Lung (tissue), 12 donors: ENCODE data around the gene GRIK2. TPM values are rescaled to one million over a fixed set of nuclear protein-coding genes. Genes with fewer than 3 reads are reported as not detected.
"Not testable (repeated sequence)": the region's sequence is repeated elsewhere in the genome, so short reads cannot be mapped to it uniquely, and the experiment has no call there.

Experiments used
- ATAC-seq: fragments of 200-7000 bp; cut with Tn5 transposase; one replicate; pipeline ENCODE4 v1.9.1; 2020; ENCODE audit warnings: moderate number of reproducible peaks; ENCODE audit not compliant: insufficient read depth, low FRiP score
- DNase-seq, 3 donors: peaks; one replicate each; pipeline ENCODE4 v3.0.0-alpha.2; 2013 to 2017
- H3K27ac ChIP-seq, 2 donors: one replicate each; pipeline ENCODE4 v1.5.1; 2013; ENCODE audit warnings: mild to moderate bottlenecking in 2 of 2, moderate library complexity in 2 of 2, control low read depth in 1 of 2, inconsistent platforms in 1 of 2, low read depth in 1 of 2, low read length in 1 of 2
- H3K27me3 ChIP-seq, 3 donors: one replicate each; pipeline ENCODE4 v1.5.1; 2013; ENCODE audit warnings: low read length in 2 of 3; ENCODE audit not compliant: control insufficient read depth in 3 of 3, insufficient read depth in 3 of 3
- H3K36me3 ChIP-seq, 4 donors: one replicate each; pipeline ENCODE4 v1.5.1; 2013; ENCODE audit warnings: low read length in 4 of 4, mild to moderate bottlenecking in 1 of 4, moderate library complexity in 1 of 4; ENCODE audit not compliant: control insufficient read depth in 4 of 4, insufficient read depth in 4 of 4
- H3K4me1 ChIP-seq, 5 donors: one replicate each; pipeline ENCODE4 v1.5.1; 2013; ENCODE audit warnings: low read length in 5 of 5, mild to moderate bottlenecking in 2 of 5, moderate library complexity in 1 of 5; ENCODE audit not compliant: control insufficient read depth in 5 of 5, insufficient read depth in 5 of 5
- H3K4me3 ChIP-seq: one replicate; pipeline ENCODE4 v1.5.1; 2013; ENCODE audit warnings: mild to moderate bottlenecking, control low read depth, moderate library complexity
- H3K9ac ChIP-seq, 2 donors: one replicate each; pipeline ENCODE4 v1.5.1; 2013; ENCODE audit warnings: low read length in 2 of 2, control low read depth in 1 of 2; ENCODE audit not compliant: insufficient read depth in 1 of 2
- H3K9me3 ChIP-seq, 4 donors: one replicate each; pipeline ENCODE4 v1.5.1; 2013; ENCODE audit warnings: low read length in 3 of 4, mild to moderate bottlenecking in 1 of 4, moderate library complexity in 1 of 4; ENCODE audit not compliant: control insufficient read depth in 4 of 4, insufficient read depth in 3 of 4
- WGBS, 2 donors: extraction: QIAGEN DNeasy Blood & Tissue Kit; methylation state at CpG; one replicate each; pipeline ENCODE4 v1.1.7; 2013; 5-methylcytosine and 5-hydroxymethylcytosine counted together
- polyA plus RNA-seq, 2 donors: library from polyadenylated mRNA; stranded (reverse); fragments of 200-250 nt; gene quantifications; one replicate each; pipeline ENCODE4 v1.2.1, GENCODE V29; 2013
- total RNA-seq, 2 donors: library from RNA; depleted of rRNA in 1 of 2; stranded (reverse); fragments of >200 nt in 1 of 2; gene quantifications; one replicate each; pipeline ENCODE4 v1.2.1, GENCODE V29; 2014 to 2021
- TF ChIP-seq, protein P1 (sequence below): IDR thresholded peaks from 2 replicates; pipeline ENCODE4 v1.5.1; 2012; ENCODE audit warnings: mild to moderate bottlenecking; ENCODE audit errors: control extremely low read depth, extremely low read depth
- donor health status: control.
- donor health status: control.
- donor health status: Bipolar disorder and iron deficiency.
- donor health status: healthy.
- donor health status: DM: yes; HTN: yes; CAD: no.

GRIK2 gene
- total and polyA plus RNA-seq, 4 donors = 0.09 to 5.1 (median 0.67) TPM

- Histone ChIP-seq H3K4me1 (no peaks in the 10 kb centered on the region), H3K36me3 (no peaks in the 10 kb centered on the region), H3K9ac (no peak overlapping the region), H3K4me3 (no peak overlapping the region), H3K27me3 (no peaks in the 10 kb centered on the region), H3K27ac (no peak overlapping the region), H3K9me3 (no peaks in the 10 kb centered on the region)
- TF ChIP-seq, protein P1, sequence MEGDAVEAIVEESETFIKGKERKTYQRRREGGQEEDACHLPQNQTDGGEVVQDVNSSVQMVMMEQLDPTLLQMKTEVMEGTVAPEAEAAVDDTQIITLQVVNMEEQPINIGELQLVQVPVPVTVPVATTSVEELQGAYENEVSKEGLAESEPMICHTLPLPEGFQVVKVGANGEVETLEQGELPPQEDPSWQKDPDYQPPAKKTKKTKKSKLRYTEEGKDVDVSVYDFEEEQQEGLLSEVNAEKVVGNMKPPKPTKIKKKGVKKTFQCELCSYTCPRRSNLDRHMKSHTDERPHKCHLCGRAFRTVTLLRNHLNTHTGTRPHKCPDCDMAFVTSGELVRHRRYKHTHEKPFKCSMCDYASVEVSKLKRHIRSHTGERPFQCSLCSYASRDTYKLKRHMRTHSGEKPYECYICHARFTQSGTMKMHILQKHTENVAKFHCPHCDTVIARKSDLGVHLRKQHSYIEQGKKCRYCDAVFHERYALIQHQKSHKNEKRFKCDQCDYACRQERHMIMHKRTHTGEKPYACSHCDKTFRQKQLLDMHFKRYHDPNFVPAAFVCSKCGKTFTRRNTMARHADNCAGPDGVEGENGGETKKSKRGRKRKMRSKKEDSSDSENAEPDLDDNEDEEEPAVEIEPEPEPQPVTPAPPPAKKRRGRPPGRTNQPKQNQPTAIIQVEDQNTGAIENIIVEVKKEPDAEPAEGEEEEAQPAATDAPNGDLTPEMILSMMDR = no peak
- no peak for ATAC-seq
- 68 to 86% methylated on average over 3 of the region's 3 CpGs for WGBS, 2 donors
- DNase-seq = no peak
Observed at GRCh38 chr6:101633081-101633480, 239.6 kb downstream of the GRIK2 start.

DNA sequence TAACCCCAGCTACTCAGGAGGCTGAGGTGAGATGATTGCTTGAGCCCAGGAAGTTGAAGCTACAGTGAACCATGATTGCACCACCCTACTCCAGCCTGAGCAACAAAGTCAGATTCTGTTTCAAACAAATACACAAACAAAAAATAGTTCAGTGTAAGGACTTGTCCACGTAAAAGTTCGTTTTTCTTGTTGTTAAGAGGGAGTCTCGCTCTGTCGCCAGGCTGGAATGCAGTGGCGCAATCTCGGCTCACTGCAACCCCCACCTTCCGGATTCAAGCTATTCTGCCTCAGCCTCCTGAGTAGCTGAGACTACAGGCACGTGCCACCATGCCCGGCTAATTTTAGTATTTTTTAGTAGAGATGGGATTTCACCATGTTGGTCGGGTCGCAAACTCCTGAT lies 245.4 kb downstream of the GRIK2 start:
- not testable (repeated sequence) for H3K27me3 ChIP-seq, ATAC-seq, H3K4me1 ChIP-seq, DNase-seq, H3K36me3 ChIP-seq, H3K9me3 ChIP-seq, H3K4me3 ChIP-seq, H3K27ac ChIP-seq, H3K9ac ChIP-seq
- WGBS, 2 donors = 86 to 92% methylated on average over 11 of the region's 11 CpGs

DNA sequence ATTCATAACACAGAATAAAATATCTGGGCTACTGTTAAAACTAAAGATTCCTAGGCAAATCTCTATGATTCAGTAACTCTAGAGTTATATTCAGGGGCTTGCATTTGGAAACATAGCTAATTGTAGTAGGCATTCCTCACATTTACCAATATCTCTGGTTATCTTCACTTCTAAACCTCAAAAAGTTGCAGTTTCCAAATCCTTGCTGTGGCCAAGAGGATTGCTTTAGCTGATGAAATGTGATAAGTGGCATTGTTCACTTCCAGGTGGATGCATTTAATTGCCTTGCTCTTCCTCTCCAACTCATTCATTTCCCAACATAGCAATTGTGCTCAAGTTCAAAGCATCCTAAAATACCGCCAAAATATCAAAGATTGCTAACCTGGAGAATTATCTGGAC lies 246.6 kb downstream of the GRIK2 start:
- Histone ChIP-seq H3K4me3 (no peak overlapping the region), H3K36me3 (no peaks in the 10 kb centered on the region), H3K27ac (no peak overlapping the region), H3K9me3 (no peaks in the 10 kb centered on the region), H3K27me3 (no peaks in the 10 kb centered on the region), H3K4me1 (no peaks in the 10 kb centered on the region), H3K9ac (no peak overlapping the region)
- DNase-seq (no peak), ATAC-seq (no peak)
- TF ChIP-seq, protein P1 = no peak
- 42 to 55% methylated on average over 1 of the region's 1 CpG for WGBS, 2 donors

DNA sequence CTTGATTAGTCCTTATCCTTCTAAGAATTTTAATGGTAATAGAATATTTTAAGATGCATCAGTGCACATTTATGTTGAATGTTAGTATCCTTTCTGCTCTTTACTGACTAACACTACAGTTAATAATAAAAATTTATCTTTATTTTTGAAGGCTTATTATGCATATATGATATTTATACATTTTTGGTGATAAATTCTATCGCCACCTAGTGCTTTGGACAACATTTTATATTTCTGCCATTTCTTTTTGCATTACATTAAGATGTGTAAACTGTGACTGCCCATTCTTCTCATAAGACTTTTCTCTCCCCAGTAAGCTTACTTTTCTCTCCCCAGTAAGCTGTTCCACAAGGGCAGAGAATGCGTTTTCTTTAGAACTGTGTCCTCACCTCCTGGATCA lies 252.3 kb downstream of the GRIK2 start:
- Histone ChIP-seq H3K27me3 (no peaks in the 10 kb centered on the region), H3K9ac (no peak overlapping the region), H3K4me3 (no peak overlapping the region), H3K9me3 (no peaks in the 10 kb centered on the region), H3K27ac (no peak overlapping the region), H3K36me3 (no peaks in the 10 kb centered on the region), H3K4me1 (no peaks in the 10 kb centered on the region)
- TF ChIP-seq, protein P1 = no peak
- WGBS, 2 donors = 85 to 89% methylated on average over 2 of the region's 2 CpGs
- DNase-seq = no peak
- ATAC-seq = no peak
